Gastroesophageal sphincter (tissue), 3 donors: Measurements from ENCODE around the gene USP32.

Experiments used
- EP300 ChIP-seq: sonication (generic); formaldehyde crosslinking; IDR thresholded peaks from one replicate; pipeline ENCODE4 v1.6.1; 2017; ENCODE audit warnings: antibody characterized with exemption, mild to moderate bottlenecking
- POLR2A ChIP-seq, 2 donors: fragments of 450-650 bp; IDR thresholded peaks; one replicate each; pipeline ENCODE4 v1.6.1; 2017; ENCODE audit warnings: antibody characterized with exemption in 2 of 2, mild to moderate bottlenecking in 2 of 2, moderate library complexity in 1 of 2
- POLR2AphosphoS5 ChIP-seq: sonication (generic); formaldehyde crosslinking; IDR thresholded peaks from one replicate; pipeline ENCODE4 v1.6.1; 2017; ENCODE audit warnings: antibody characterized with exemption
- TF ChIP-seq, protein P1 (sequence below), 4 experiments: fragments of 200-600 bp in 2 of 4; fragments of 450-650 bp in 2 of 4; sonication (generic) in 1 of 4; IDR thresholded peaks; one replicate each; pipeline ENCODE4 v1.5.1; 2017 to 2019; ENCODE audit warnings: antibody characterized with exemption in 4 of 4, mild to moderate bottlenecking in 2 of 4, moderate library complexity in 2 of 4

GRCh38 chr17:60165971-60166370, 226.0 kb downstream of the USP32 start:
- TF ChIP-seq, protein P1, sequence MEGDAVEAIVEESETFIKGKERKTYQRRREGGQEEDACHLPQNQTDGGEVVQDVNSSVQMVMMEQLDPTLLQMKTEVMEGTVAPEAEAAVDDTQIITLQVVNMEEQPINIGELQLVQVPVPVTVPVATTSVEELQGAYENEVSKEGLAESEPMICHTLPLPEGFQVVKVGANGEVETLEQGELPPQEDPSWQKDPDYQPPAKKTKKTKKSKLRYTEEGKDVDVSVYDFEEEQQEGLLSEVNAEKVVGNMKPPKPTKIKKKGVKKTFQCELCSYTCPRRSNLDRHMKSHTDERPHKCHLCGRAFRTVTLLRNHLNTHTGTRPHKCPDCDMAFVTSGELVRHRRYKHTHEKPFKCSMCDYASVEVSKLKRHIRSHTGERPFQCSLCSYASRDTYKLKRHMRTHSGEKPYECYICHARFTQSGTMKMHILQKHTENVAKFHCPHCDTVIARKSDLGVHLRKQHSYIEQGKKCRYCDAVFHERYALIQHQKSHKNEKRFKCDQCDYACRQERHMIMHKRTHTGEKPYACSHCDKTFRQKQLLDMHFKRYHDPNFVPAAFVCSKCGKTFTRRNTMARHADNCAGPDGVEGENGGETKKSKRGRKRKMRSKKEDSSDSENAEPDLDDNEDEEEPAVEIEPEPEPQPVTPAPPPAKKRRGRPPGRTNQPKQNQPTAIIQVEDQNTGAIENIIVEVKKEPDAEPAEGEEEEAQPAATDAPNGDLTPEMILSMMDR (IDR thresholded peaks at IDR 0.05): no peak
- TF ChIP-seq POLR2A (IDR thresholded peaks at IDR 0.05) (no peak), POLR2AphosphoS5 (no peak), EP300 (no peak)
